ENCODE results near the gene FOLH1.
A peak's percentile ranks its signal among the peaks of the same experiment; 100 is the strongest.
"Not testable (repeated sequence)": the region's sequence is repeated elsewhere in the genome, so short reads cannot be mapped to it uniquely, and the experiment has no call there.

FOLH1 gene

DNA sequence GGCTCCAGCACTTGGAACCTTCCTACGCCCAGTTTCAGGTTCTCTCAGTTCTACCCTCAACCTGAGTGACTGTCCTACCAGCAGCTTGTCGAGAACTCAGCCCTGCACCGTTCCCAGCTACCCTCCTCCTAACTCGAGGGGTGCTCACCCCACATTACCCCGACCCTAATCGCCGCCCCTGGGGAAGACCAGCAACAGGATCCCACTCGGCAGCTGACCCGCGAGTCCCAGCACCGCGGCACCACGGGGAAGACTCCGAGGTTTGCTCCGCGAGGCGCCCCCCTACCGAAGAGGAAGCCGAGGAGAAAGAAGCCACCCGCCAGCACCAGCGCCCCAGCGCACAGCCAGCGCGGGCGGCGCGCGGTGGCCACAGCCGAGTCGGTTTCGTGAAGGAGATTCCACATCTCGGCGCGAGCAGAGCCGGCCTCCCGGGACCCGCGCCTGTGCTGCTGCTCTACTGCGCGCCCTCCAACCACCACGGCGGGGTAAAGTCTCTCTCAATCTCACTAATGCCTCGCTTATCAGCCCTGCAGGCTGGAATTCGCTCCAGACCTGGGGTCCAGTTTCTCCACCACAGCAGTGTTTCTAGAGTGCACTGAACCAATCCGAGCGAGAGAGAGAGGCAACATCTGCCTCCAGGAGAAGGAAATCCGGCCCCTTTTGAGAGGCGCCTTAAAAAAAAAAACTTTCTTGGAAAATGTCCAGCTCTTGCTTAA, at the start of gene FOLH1:
Gene FOLH1 (minus strand): TSS at position 597 of the 716 bp plus-strand sequence. CDS start 193 bp downstream, at position 404.
- peak; percentile 11 for DNase-seq

DNA sequence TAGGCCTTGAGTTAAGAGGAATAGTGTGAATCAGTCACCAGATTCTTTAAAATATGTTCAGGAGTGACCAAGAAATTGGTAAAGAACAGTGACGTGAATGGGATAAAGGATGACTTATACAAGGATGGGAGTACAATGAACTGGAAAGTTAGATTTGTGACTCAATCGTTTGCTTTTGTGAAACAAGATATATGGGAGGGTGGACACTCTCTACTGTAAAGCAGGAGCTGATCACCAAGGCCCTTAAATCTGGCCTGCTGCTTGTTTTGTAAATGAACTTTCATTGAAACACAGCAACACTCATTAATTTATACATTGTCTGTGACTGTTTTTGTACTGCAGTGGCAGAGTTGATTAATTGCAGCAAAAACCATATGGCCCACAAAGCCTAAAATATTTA, 46.7 kb upstream of the FOLH1 start:
- not testable (repeated sequence) for DNase-seq

DNA sequence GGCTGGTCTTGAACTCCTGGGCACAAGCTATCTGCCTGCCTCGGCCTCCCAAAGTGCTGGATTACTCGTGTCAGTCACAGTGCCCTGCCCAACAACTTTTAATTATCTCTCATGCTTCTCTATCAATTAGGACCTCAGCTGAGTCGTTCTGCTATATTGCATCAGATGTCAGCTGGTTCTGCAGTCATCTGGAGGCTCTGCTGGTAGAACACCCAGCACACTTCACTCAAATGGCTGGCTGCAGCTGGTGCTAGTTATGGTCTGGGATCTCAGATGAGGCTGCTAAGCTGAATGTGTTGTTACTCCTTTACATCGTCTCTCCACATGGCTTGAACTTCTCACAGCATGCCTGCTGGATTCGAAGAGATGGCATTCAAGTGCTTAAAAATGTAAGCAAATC, 42.8 kb upstream of the FOLH1 start:
- not testable (repeated sequence) for DNase-seq

GRCh38 chr11:49250398-49251115, 42.2 kb upstream of the FOLH1 start:
- DNase-seq: not testable (repeated sequence)

GRCh38 chr11:49249363-49249762, 41.0 kb upstream of the FOLH1 start:
- not testable (repeated sequence) for DNase-seq

DNA sequence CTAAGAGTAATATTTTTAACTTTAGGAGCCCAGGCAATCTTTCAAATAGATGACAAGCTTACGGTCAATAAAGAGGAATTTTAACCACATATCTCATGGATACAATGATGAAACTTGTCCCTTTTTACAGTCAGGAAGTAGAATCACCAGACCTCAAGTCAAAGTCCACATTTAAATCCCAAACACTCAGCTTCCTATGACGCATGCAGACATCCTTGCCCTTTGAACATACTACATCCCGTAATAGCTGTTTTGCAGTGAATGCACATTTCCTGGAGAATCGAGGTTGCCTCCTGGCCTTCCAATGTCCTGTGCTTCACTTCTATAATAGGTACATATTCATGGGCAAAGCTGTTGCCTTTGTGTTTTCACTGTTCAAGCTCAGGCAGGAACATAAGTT, 25.3 kb upstream of the FOLH1 start:
- DNase-seq: not testable (repeated sequence)

- DNase-seq: not testable (repeated sequence)
Measured at GRCh38 chr11:49233019-49233418, 24.6 kb upstream of the FOLH1 start.

GRCh38 chr11:49231725-49232124, 23.3 kb upstream of the FOLH1 start:
- DNase-seq: not testable (repeated sequence)

GRCh38 chr11:49230534-49230933, 22.1 kb upstream of the FOLH1 start:
- DNase-seq: peak; percentile 15

DNA sequence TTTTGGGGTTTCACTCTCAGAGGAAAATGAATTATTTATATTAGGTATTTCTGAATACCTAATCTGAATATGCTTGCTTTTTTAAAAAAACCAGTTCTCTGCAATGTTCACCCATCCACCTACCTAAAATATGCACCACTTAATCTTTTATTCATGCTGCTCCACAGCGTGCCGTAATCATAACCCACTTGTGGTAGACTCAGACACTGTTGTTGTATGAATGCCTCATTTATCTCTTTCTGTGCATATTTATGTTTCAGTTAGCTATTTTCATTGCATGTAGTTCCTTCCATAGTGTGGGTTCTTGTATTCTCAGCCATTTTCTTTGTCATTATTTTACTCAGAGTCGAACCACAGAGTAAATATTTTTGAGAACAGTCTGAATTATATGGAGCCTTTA, 21.6 kb upstream of the FOLH1 start:
- DNase-seq: not testable (repeated sequence)

DNA sequence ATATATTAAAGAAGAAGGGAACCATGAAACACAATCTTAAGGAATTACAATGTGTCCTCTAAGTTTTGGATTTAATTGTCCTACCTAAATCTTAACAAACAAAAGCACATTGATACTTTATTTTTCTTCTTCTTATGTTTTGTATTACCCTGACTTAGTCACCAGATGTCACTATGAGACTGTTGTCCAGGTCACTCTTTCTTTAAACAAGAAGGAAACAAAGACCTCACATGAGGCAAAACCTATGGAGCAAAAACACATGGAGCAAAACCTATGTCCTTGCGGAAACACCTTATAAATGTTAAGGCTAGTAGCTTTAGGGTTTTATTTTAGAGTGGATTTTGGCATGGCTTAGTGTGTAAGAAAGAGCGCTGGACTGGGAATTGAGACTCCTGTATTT, 20.7 kb upstream of the FOLH1 start:
- DNase-seq: not testable (repeated sequence)

DNA sequence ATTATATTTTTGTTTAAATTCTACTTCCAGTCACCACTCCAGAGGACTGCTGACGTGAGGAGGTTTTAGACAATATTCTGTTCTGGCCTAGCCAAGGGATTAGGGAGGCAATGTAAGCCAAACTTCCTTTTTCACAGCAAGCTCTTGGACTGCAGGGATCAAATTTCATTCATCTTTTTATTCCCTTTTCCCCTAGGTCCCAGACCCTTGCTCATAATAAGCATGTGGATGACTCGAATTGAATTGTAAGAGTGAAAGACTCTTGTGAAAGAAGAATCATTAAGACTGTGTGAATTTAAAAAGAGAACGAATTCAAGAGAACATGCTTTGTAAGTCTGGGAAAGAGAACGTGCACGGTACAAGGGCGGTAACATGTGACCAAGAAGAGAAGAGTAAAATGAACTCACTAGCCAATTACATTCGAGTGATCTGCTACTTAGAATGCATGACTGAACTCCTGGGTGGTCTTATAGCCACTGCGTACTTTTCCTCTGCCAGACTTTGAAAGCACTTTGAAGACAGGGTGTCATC, 16.9 kb upstream of the FOLH1 start:
- not testable (repeated sequence) for DNase-seq

- DNase-seq: no peak
Measured at GRCh38 chr11:49221112-49221511, 12.7 kb upstream of the FOLH1 start.

DNA sequence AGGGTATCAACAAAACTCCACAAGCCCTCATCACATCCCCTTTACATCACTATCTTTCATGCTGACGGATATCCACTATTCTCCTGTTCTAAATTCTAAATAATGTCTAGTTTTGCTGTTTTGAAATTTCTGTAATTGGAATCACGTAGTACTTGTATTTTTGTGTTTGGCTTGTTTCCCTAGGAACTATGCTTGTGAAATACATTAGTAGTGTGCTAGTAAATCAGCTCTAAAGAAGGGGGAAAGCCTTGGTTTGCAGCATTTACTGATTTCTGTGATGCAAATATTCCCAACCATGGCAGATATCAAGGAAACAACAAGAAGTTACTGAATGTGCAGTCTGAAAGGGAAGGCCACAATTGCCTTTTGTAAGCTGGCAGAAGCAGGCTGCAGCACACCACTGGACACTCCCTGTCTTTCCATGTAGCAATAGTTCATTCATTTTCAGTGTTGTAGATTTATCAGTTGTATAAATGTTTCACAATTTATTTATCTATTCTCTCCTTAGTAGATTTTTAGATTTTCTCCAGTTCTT, 4.7 kb upstream of the FOLH1 start:
- DNase-seq: no peak

GRCh38 chr11:49206999-49207398, 1.4 kb downstream of the FOLH1 start:
- DNase-seq: not testable (repeated sequence)

DNA sequence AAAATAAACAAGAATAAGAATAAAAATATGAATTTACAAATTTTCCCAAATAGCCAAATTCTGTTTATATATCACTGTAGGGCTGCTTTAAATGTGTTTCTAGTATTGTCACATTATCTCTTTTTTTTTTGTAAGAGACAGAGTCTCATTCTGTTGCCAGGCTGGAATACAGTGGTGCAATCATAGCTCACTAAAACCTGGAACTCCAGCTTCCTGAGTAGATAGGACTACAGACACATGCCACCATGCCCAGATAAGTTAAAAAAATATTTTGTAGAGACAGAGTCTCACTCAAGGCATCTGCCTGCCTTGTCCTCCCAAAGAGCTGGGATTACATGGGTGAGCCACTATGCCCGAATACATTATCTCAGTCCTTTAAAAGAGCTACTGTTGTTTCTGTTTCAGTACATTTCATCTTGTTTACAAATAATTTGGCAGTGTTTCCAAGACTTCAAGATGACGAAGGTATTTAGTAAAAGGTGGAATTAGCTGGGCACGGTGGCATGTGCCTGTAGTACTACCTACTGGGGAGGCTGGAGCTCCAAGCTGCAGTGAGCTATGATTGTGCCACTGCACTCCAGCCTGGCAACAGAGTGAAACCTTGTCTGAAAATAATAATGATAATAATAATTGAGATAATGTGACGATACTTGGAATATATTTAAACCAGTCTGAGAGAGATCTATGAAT, 6.0 kb downstream of the FOLH1 start:
- no peak for DNase-seq

GRCh38 chr11:49196775-49197174, 11.6 kb downstream of the FOLH1 start:
- DNase-seq: not testable (repeated sequence)

GRCh38 chr11:49196002-49196401, 12.4 kb downstream of the FOLH1 start:
- not testable (repeated sequence) for DNase-seq

- DNase-seq: not testable (repeated sequence)
Measured at GRCh38 chr11:49190287-49190686, 18.1 kb downstream of the FOLH1 start.

DNA sequence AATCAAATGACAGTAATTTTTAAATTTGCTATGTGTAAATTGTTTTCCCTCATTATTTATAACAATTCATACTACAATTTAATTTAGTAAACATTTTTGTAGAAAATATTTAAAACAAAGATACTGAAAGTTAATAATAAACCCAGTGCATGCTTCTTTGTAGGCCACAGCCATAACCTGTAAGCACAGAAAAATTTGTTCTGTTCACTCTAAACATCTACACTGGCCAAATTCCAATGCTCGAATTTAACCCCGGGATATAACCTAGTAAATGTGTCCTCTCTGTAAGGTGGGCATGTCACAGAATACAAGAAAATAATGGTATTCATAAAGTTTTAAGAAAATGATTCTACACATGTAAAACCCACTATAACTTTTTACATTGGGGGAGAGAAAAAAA, 22.2 kb downstream of the FOLH1 start:
- not testable (repeated sequence) for DNase-seq

DNA sequence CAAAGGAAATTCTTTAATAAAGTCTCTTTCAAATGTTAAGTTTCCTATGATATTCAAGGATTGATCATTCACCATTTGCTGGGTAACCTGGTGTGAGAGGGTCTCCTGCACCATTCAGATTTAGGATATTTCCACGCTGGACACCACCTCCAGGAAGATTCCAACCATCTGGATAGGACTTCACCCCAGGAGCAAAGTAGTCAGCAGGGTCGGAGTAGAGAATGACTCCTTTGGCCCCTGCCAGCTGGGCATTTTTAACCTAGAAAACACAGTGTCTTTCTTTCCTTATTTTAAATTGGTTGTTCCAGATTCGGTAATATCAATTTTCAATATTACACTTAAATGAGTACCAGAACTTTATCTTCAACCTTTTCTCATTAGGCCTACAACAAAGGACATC, 22.8 kb downstream of the FOLH1 start:
- DNase-seq: not testable (repeated sequence)

DNA sequence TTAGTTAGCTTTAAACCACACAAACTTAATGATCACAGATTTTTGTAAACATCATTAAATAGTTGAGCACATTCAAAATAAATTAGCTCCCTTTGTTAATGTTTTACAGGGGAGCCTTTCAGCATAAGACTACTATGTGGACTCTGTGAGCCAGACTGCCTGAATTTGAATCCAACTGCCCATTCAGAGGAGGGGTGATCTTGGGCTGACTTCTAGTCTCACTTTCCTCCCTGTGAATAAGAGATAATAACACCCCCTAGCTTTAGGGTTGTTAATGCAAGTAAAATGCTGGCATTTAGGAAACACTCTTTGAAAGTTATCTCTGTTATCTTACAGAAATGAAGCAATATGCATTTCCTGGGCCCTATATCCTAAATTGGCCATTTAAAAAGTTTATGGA, 23.6 kb downstream of the FOLH1 start:
- not testable (repeated sequence) for DNase-seq

DNA sequence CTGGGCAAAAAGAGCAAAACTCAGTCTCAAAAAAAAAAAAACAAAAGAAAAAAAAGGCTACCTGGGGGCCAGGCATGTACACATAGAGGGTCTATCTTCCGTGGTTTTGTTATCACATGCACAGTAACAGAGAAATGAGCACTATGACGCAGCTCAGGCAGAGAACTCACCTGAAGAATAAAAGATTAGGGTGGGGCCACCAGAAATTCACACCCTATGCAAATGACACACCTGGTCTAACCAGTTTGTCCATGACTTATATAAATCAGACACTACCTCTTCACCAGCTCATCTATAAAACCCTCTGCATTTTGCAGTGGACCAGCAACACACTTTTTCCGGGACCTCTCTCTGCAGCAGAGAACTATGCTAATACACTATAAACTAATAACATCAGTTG, 30.5 kb downstream of the FOLH1 start:
- DNase-seq: not testable (repeated sequence)
